PC-3 (cell line): Measurements from ENCODE around the gene ATP12A. TPM values are rescaled to one million over a fixed set of nuclear protein-coding genes. Genes with fewer than 3 reads are reported as not detected.

Experiments used
- ATAC-seq: fragments of 200-7000 bp; cut with Tn5 transposase; 2 replicates; pipeline ENCODE4 v1.9.1; 2020; ENCODE audit warnings: mild to moderate bottlenecking, moderate library complexity
- BruUV-seq: library from RNA; stranded (reverse); fragments of 400-500 nt; replicated peaks from 2 replicates; lab custom pipeline; 2021; lab: Mats Ljungman, UMichigan
- CTCF ChIA-PET: fragments of 300-600 bp; sonication (Branson Sonifier 250); formaldehyde crosslinking; loops from one replicate; lab custom pipeline; 2022; ENCODE audit warnings: antibody characterized with exemption; lab: Charles Lee
- POLR2A ChIA-PET: fragments of 300-600 bp; sonication (Branson Sonifier 250); formaldehyde crosslinking; loops from one replicate; lab custom pipeline; 2022; ENCODE audit warnings: antibody characterized with exemption; ENCODE audit not compliant: unreplicated experiment; lab: Charles Lee
- DNase-seq: peaks from one replicate; pipeline ENCODE4 v3.0.0-alpha.2; 2015
- H2AFZ ChIP-seq: fragments of 300-600 bp; sonication (generic); 2 replicates; pipeline ENCODE4 v1.6.0; 2016; ENCODE audit warnings: antibody characterized with exemption, low read length
- H3F3A ChIP-seq: fragments of 300-600 bp; sonication (generic); one replicate; pipeline ENCODE4 v1.6.0; 2017; ENCODE audit warnings: antibody characterized with exemption, low read length, control low read depth, mild to moderate bottlenecking; ENCODE audit not compliant: unreplicated experiment
- H3K27ac ChIP-seq: fragments of 300-600 bp; sonication (generic); 2 replicates; pipeline ENCODE4 v1.5.1; 2016; ENCODE audit warnings: mild to moderate bottlenecking, low read length
- H3K27me3 ChIP-seq: fragments of 300-600 bp; sonication (generic); 2 replicates; pipeline ENCODE4 v1.6.1; 2016; ENCODE audit warnings: low read length, mixed read lengths
- H3K36me3 ChIP-seq: fragments of 300-600 bp; sonication (generic); 2 replicates; pipeline ENCODE4 v1.6.1; 2016; ENCODE audit warnings: low read depth, mixed run types, low read length, mixed read lengths
- H3K4me1 ChIP-seq: fragments of 300-600 bp; sonication (generic); 2 replicates; pipeline ENCODE4 v1.5.1; 2016; ENCODE audit warnings: low read length; ENCODE audit not compliant: insufficient read depth
- H3K4me2 ChIP-seq: fragments of 300-600 bp; sonication (generic); 2 replicates; pipeline ENCODE4 v1.6.0; 2016; ENCODE audit warnings: low read length
- H3K4me3 ChIP-seq: fragments of 300-600 bp; sonication (generic); 2 replicates; pipeline ENCODE4 v1.5.1; 2016; ENCODE audit warnings: mild to moderate bottlenecking, low read length, mixed read lengths
- H3K79me2 ChIP-seq: fragments of 300-600 bp; sonication (generic); 2 replicates; pipeline ENCODE4 v1.6.1; 2017; ENCODE audit warnings: low read length, mixed read lengths
- H3K9ac ChIP-seq: fragments of 300-600 bp; sonication (generic); 2 replicates; pipeline ENCODE4 v1.6.0; 2016; ENCODE audit warnings: mild to moderate bottlenecking, low read length
- H3K9me2 ChIP-seq: fragments of 300-600 bp; sonication (generic); replicated peaks from 2 replicates; pipeline ENCODE4 v1.6.1; 2016; ENCODE audit warnings: mixed run types, low read length, mixed read lengths
- H3K9me3 ChIP-seq: fragments of 300-600 bp; sonication (generic); 2 replicates; pipeline ENCODE4 v1.6.1; 2016; ENCODE audit warnings: low read length, mixed read lengths
- H4K20me1 ChIP-seq: fragments of 300-600 bp; sonication (generic); 2 replicates; pipeline ENCODE4 v1.6.1; 2016; ENCODE audit warnings: low read length, mixed read lengths
- CTCF ChIP-seq: fragments of 300-600 bp; sonication (generic); conservative IDR thresholded peaks from 2 replicates; pipeline ENCODE4 v1.5.1; 2017; ENCODE audit warnings: antibody characterized with exemption, low read depth, mild to moderate bottlenecking, low read length
- EZH2 ChIP-seq: fragments of 300-600 bp; sonication (generic); IDR thresholded peaks from one replicate; pipeline ENCODE4 v1.6.1; 2017; ENCODE audit warnings: antibody characterized with exemption, mild to moderate bottlenecking, low read length; ENCODE audit not compliant: unreplicated experiment
- EZH2phosphoT487 ChIP-seq: fragments of 300-600 bp; sonication (generic); IDR thresholded peaks from 2 replicates; pipeline ENCODE4 v1.6.1; 2018; ENCODE audit warnings: mild to moderate bottlenecking, antibody characterized with exemption, low read length, borderline replicate concordance
- intact Hi-C: fragments of 100-400 bp; cut with micrococcal nuclease; formaldehyde crosslinking; loops from 2 replicates; pipeline ENCODE4 v1.9.0; 2023
- total RNA-seq: library from RNA; depleted of rRNA; stranded (reverse); fragments of >200 nt; gene quantifications from 2 replicates; pipeline ENCODE4 v1.2.3, GENCODE V29; 2014

Gene ATP12A
- total RNA-seq, 1 experiment from 2014 or later, result 0.11 TPM

- no peaks in the 10 kb centered on the region for H3K79me2 ChIP-seq
- DNase-seq (no peak), ATAC-seq (no peak)
- H3K4me2 ChIP-seq, result peak overlapping the region; percentile 82
- no peaks in the 10 kb centered on the region for H4K20me1 ChIP-seq
- ChIA-PET POLR2A (interaction anchor here (0.5 kb wide), 1 partner anchor 1306 kb away, joined by 3 read pairs; no protein-coding TSS in a partner anchor), CTCF (no interaction called here)
- H3K9ac ChIP-seq, result no peak overlapping the region
- H2AFZ ChIP-seq, result peak overlapping the region; percentile 63; the same call in 1 of the 2 replicates
- H3K27ac ChIP-seq, result no peak overlapping the region
- H3K4me1 ChIP-seq, result no peaks in the 10 kb centered on the region
- intact Hi-C loops, result no loop called here
- BruUV-seq, result no TSS peak
- H3K4me3 ChIP-seq, result no peak overlapping the region
- TF ChIP-seq EZH2phosphoT487 (no peak), CTCF (no peak), EZH2 (no peak)
- H3F3A ChIP-seq, result no peaks in the 10 kb centered on the region
- H3K9me2 ChIP-seq, result no peaks in the 10 kb centered on the region
- H3K27me3 ChIP-seq, result peaks cover 20% of the 10 kb centered on the region
- H3K36me3 ChIP-seq, result no peaks in the 10 kb centered on the region
- no peaks in the 10 kb centered on the region for H3K9me3 ChIP-seq
Measured at GRCh38 chr13:24680921-24681604, 855 bp downstream of the ATP12A start.

GRCh38 chr13:24681930-24682329 is 1.7 kb downstream of the ATP12A start:
- no peak for ATAC-seq
- Histone ChIP-seq H2AFZ (no peak overlapping the region), H3F3A (no peaks in the 10 kb centered on the region), H3K27me3 (peaks cover 20% of the 10 kb centered on the region), H3K4me3 (no peak overlapping the region), H3K9me3 (no peaks in the 10 kb centered on the region), H4K20me1 (no peaks in the 10 kb centered on the region), H3K27ac (no peak overlapping the region), H3K9ac (no peak overlapping the region), H3K4me2 (no peak overlapping the region), H3K9me2 (no peaks in the 10 kb centered on the region), H3K79me2 (no peaks in the 10 kb centered on the region), H3K4me1 (no peaks in the 10 kb centered on the region), H3K36me3 (no peaks in the 10 kb centered on the region)
- DNase-seq, result no peak
- TF ChIP-seq EZH2 (no peak), CTCF (no peak), EZH2phosphoT487 (no peak)
- CTCF ChIA-PET, result no interaction called here
- BruUV-seq, result no TSS peak
- POLR2A ChIA-PET, result no interaction called here
- intact Hi-C loops, result no loop called here

- H3F3A ChIP-seq, result no peaks in the 10 kb centered on the region
- TF ChIP-seq CTCF (no peak), EZH2phosphoT487 (no peak)
- POLR2A ChIA-PET, result no interaction called here
Measured at GRCh38 chr13:24682353-24682752, 2.1 kb downstream of the ATP12A start.

More at GRCh38 chr13:24682353-24682752, 2.1 kb downstream of the ATP12A start:
- no peak overlapping the region for H2AFZ ChIP-seq
- DNase-seq (no peak), ATAC-seq (no peak)
- H3K9ac ChIP-seq, result no peak overlapping the region
- intact Hi-C loops, result no loop called here
- H4K20me1 ChIP-seq, result no peaks in the 10 kb centered on the region
- no peaks in the 10 kb centered on the region for H3K9me3 ChIP-seq
- no peak overlapping the region for H3K27ac ChIP-seq
- H3K4me2 ChIP-seq, result no peak overlapping the region
- H3K36me3 ChIP-seq, result no peaks in the 10 kb centered on the region
- H3K27me3 ChIP-seq, result peaks cover 20% of the 10 kb centered on the region
- no peaks in the 10 kb centered on the region for H3K79me2 ChIP-seq
- H3K9me2 ChIP-seq, result no peaks in the 10 kb centered on the region
- CTCF ChIA-PET, result no interaction called here
- H3K4me1 ChIP-seq, result no peaks in the 10 kb centered on the region
- no peak overlapping the region for H3K4me3 ChIP-seq
- BruUV-seq, result no TSS peak
